ENCODE results near the gene RGS13.

Gene RGS13

DNA sequence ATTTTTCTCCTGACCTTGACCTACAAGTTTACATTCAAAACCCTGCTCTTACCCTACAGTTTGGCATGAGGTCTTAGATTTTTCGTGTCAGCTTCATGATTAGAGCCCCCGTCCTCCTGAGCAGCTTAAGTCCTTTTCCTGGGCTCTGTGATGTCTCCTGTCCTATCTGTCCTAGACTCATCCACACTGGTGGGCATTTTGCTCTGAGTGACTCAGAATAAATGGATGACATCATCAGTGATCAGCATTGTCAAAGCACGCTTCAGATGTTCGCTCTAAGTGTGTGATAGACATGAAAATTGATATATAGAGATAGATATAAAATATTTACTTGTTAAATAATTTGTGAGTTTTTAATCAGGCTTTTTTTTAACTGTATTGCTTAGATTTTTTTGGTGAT lies 21.8 kb downstream of the RGS13 start:
- TF ChIP-seq, protein P1, sequence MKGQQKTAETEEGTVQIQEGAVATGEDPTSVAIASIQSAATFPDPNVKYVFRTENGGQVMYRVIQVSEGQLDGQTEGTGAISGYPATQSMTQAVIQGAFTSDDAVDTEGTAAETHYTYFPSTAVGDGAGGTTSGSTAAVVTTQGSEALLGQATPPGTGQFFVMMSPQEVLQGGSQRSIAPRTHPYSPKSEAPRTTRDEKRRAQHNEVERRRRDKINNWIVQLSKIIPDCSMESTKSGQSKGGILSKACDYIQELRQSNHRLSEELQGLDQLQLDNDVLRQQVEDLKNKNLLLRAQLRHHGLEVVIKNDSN (IDR thresholded peaks at IDR 0.05), result no peak
- no peak for TF ChIP-seq CEBPB (IDR thresholded peaks at IDR 0.05)
- TF ChIP-seq CREB1 (IDR thresholded peaks at IDR 0.05; ENCODE audit: low read depth), result no peak
- TF ChIP-seq, protein P2, sequence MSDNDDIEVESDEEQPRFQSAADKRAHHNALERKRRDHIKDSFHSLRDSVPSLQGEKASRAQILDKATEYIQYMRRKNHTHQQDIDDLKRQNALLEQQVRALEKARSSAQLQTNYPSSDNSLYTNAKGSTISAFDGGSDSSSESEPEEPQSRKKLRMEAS (IDR thresholded peaks at IDR 0.05), result no peak

DNA sequence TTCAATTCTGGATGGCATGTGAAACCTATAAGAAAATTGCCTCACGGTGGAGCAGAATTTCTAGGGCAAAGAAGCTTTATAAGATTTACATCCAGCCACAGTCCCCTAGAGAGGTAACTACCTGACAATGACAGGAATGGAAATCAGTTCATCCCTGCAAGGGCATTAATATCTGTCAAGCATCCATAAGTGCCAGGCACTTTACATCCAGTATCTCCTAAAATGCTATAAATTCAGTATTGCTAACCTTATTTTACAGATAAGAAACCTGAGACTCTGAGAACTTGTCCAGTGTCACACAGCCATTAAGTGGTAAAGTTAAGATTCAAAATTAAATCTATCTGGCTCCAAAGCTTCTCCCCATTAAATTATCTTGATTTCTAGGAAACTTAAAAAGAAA lies 22.3 kb downstream of the RGS13 start:
- no peak for TF ChIP-seq RAD21 (IDR thresholded peaks at IDR 0.05; ENCODE audit: low read depth)
- TF ChIP-seq, protein P2 (IDR thresholded peaks at IDR 0.05), result no peak
- TF ChIP-seq TAF1 (IDR thresholded peaks at IDR 0.05; ENCODE audit: low read depth), result no peak
- no peak for TF ChIP-seq EP300 (IDR thresholded peaks at IDR 0.05; ENCODE audit: borderline replicate concordance)

DNA sequence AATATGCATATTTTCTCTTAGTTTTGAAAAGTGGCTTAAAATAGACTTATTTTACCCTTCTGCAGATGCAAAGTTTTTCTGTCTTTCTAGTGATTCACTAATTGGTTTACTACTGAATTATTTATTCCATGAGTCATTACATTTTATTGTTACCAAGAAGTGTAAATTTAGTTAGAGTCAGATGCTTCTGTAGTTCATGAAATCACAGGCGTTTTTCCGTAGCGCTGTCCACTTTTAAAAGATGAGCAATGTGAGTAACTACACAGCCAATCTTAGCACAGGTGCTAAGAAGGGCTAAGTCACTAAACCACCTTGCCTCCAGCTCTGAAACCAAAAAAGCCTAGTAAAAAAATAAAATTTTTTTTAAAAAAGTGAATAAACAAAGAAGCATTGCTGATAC lies 24.7 kb downstream of the RGS13 start:
- TF ChIP-seq TCF12 (IDR thresholded peaks at IDR 0.05; ENCODE audit: low read depth) (no peak), TAF1 (IDR thresholded peaks at IDR 0.05; ENCODE audit: low read depth) (no peak), EGR1 (IDR thresholded peaks at IDR 0.05) (no peak), CEBPB (IDR thresholded peaks at IDR 0.05) (no peak), YY1 (IDR thresholded peaks at IDR 0.05; ENCODE audit: low read depth) (no peak), NFIC (IDR thresholded peaks at IDR 0.05) (no peak), TEAD4 (IDR thresholded peaks at IDR 0.05) (no peak)
- TF ChIP-seq, protein P3, sequence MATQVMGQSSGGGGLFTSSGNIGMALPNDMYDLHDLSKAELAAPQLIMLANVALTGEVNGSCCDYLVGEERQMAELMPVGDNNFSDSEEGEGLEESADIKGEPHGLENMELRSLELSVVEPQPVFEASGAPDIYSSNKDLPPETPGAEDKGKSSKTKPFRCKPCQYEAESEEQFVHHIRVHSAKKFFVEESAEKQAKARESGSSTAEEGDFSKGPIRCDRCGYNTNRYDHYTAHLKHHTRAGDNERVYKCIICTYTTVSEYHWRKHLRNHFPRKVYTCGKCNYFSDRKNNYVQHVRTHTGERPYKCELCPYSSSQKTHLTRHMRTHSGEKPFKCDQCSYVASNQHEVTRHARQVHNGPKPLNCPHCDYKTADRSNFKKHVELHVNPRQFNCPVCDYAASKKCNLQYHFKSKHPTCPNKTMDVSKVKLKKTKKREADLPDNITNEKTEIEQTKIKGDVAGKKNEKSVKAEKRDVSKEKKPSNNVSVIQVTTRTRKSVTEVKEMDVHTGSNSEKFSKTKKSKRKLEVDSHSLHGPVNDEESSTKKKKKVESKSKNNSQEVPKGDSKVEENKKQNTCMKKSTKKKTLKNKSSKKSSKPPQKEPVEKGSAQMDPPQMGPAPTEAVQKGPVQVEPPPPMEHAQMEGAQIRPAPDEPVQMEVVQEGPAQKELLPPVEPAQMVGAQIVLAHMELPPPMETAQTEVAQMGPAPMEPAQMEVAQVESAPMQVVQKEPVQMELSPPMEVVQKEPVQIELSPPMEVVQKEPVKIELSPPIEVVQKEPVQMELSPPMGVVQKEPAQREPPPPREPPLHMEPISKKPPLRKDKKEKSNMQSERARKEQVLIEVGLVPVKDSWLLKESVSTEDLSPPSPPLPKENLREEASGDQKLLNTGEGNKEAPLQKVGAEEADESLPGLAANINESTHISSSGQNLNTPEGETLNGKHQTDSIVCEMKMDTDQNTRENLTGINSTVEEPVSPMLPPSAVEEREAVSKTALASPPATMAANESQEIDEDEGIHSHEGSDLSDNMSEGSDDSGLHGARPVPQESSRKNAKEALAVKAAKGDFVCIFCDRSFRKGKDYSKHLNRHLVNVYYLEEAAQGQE (IDR thresholded peaks at IDR 0.05; ENCODE audit: low read depth), result no peak
- TF ChIP-seq, protein P1 (IDR thresholded peaks at IDR 0.05), result no peak
- TF ChIP-seq, protein P2 (IDR thresholded peaks at IDR 0.05), result no peak

DNA sequence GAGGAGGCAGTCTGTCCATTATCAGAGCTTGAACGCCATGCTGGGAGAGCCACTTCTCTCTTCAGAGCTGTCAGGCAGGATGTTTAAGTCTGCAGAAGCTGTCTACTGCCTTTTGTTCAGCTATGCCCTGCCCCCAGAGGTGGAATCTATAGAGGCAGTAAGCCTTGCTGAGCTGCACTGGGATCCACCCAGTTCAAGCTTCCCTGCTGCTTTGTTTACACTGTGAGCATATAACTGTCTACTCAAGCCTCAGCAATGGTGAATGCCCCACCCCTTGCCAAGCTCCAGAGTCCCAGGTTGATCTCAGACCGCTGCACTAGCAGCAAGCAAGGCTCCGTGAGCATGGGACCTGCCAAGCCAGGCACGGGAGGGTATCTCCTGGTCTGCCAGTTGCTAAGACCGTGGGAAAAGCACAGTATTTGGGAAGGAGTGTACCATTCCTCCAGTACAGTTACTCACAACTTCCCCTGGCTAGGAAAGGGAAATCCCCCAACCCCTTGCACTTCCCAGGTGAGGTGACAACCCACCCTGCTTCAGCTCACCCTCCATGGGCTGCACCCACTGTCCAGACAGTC lies 32.5 kb downstream of the RGS13 start:
- no peak for TF ChIP-seq NFIC (IDR thresholded peaks at IDR 0.05)
- TF ChIP-seq, protein P1 (IDR thresholded peaks at IDR 0.05), result no peak
- TF ChIP-seq EGR1 (IDR thresholded peaks at IDR 0.05), result no peak
- TF ChIP-seq, protein P2 (IDR thresholded peaks at IDR 0.05), result no peak
- no peak for TF ChIP-seq TAF1 (IDR thresholded peaks at IDR 0.05; ENCODE audit: low read depth)
- no peak for TF ChIP-seq CREB1 (IDR thresholded peaks at IDR 0.05; ENCODE audit: low read depth)
- TF ChIP-seq ZBTB7A (IDR thresholded peaks at IDR 0.05; ENCODE audit: low read depth), result no peak
- TF ChIP-seq TEAD4 (IDR thresholded peaks at IDR 0.05), result no peak
- TF ChIP-seq, protein P3 (IDR thresholded peaks at IDR 0.05; ENCODE audit: low read depth), result no peak
- no peak for TF ChIP-seq FOXM1 (IDR thresholded peaks at IDR 0.05; ENCODE audit: borderline replicate concordance, low read depth)

DNA sequence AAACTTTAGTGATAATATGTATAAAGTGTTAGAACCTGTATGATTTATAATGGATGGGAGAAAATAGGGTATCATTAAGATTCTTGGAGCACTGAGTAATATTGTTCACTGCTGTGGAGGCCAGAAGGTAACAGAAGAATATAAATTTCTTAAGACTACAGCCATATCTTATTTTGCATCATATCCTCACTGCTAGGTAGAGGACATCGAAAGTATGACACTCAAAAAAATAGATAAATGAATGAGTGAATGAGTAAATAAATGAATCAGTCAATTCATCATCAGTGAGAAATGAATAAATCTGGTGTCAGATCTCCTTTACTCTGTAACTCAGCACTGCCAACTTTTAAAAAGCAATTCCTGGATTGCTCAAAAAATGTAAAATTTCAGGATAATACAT lies 33.2 kb downstream of the RGS13 start:
- TF ChIP-seq, protein P1 (IDR thresholded peaks at IDR 0.05), result no peak
- TF ChIP-seq RAD21 (IDR thresholded peaks at IDR 0.05; ENCODE audit: low read depth) (no peak), TCF12 (IDR thresholded peaks at IDR 0.05; ENCODE audit: low read depth) (no peak), CEBPB (IDR thresholded peaks at IDR 0.05) (no peak), NFIC (IDR thresholded peaks at IDR 0.05) (no peak), FOXM1 (IDR thresholded peaks at IDR 0.05; ENCODE audit: borderline replicate concordance, low read depth) (no peak), ZBTB7A (IDR thresholded peaks at IDR 0.05; ENCODE audit: low read depth) (no peak), CREB1 (IDR thresholded peaks at IDR 0.05; ENCODE audit: low read depth) (no peak)
